ENCODE data around the gene TTC1. TPM values are rescaled to one million over a fixed set of nuclear protein-coding genes. Genes with fewer than 3 reads are reported as not detected.

Gene TTC1
- total RNA-seq, 2 donors from 2014 or later, result 24.0 to 24.3 TPM

DNA sequence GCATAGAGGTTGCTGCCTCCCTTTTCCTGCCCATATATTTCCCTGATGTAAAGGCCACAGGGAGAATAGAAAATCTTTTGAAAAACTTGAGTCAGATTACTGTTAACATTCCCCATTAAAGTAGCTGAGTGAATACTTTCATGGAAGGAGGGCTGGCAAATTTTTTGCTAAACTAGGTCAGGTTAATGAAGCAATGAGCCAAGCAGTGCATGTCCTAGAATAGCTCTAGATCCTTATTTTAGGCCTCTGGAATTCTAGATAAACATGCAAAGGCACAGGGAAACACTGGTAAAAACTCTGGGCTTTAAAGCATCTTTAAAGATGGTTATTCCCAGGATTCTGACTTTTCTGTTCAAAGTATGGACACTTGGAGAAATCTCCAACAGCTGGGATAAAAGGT lies 27.9 kb downstream of the TTC1 start:
- H3K4me3 Mint-ChIP-seq, result no peak overlapping the region
- no peak for ATAC-seq
- no peaks in the 10 kb centered on the region for H3K9me3 ChIP-seq (ENCODE audit: control insufficient read depth, low read length, poor library complexity, severe bottlenecking)
- no peak overlapping the region for H3K27ac Mint-ChIP-seq
- peaks cover 5% of the 10 kb centered on the region for H3K4me1 Mint-ChIP-seq
- DNase-seq, result no peak
- peaks cover 5% of the 10 kb centered on the region for H3K36me3 Mint-ChIP-seq (ENCODE audit: low read depth)
- H3K27me3 Mint-ChIP-seq, result no peaks in the 10 kb centered on the region

- H3K36me3 Mint-ChIP-seq (ENCODE audit: low read depth), result peaks cover 5% of the 10 kb centered on the region
- no peak for ATAC-seq
- no peak overlapping the region for H3K4me3 Mint-ChIP-seq
- H3K27me3 Mint-ChIP-seq, result no peaks in the 10 kb centered on the region
- H3K9me3 ChIP-seq (ENCODE audit: control insufficient read depth, low read length, poor library complexity, severe bottlenecking), result no peaks in the 10 kb centered on the region
- no peak overlapping the region for H3K27ac Mint-ChIP-seq
- peaks cover 3% of the 10 kb centered on the region for H3K4me1 Mint-ChIP-seq
- DNase-seq, result no peak
Measured at GRCh38 chr5:160039810-160040470, 31.0 kb downstream of the TTC1 start.

- no peak overlapping the region for H3K27ac Mint-ChIP-seq
- no peak for ATAC-seq
- H3K36me3 Mint-ChIP-seq (ENCODE audit: low read depth), result peaks cover 5% of the 10 kb centered on the region
- no peaks in the 10 kb centered on the region for H3K9me3 ChIP-seq (ENCODE audit: control insufficient read depth, low read length, poor library complexity, severe bottlenecking)
- no peak overlapping the region for H3K4me3 Mint-ChIP-seq
- no peak for DNase-seq
- peaks cover 4% of the 10 kb centered on the region for H3K4me1 Mint-ChIP-seq
- H3K27me3 Mint-ChIP-seq, result no peaks in the 10 kb centered on the region
Measured at GRCh38 chr5:160040471-160040835, 31.5 kb downstream of the TTC1 start.

GRCh38 chr5:160042671-160043070 lies 33.7 kb downstream of the TTC1 start:
- peaks cover 7% of the 10 kb centered on the region for H3K4me1 Mint-ChIP-seq
- no peaks in the 10 kb centered on the region for H3K27me3 Mint-ChIP-seq
- peaks cover 12% of the 10 kb centered on the region for H3K36me3 Mint-ChIP-seq (ENCODE audit: low read depth)
- no peaks in the 10 kb centered on the region for H3K9me3 ChIP-seq (ENCODE audit: control insufficient read depth, low read length, poor library complexity, severe bottlenecking)
- H3K27ac Mint-ChIP-seq, result peak overlapping the region; percentile 49
- no peak for ATAC-seq
- no peak for DNase-seq
- no peak overlapping the region for H3K4me3 Mint-ChIP-seq

DNA sequence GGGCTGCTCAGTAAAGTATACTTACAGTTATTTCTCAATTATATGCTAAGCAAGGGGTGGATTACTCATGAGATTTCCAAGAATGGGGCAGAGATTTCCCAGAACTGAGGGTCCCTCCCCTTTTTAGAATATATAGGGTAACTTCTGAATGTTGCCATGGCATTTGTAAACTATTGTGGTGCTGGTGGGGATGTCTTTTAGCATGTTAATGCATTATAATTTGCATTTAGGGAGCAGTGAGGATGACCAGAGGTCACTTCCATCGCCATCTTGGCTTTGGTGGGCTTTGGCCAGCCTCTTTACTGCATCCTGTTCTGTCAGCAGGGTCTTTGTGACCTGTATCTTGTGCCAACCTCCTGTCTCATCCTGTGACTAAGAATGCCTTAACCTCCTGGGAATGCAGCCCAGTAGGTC lies 35.5 kb downstream of the TTC1 start:
- peaks cover 9% of the 10 kb centered on the region for H3K4me1 Mint-ChIP-seq
- ATAC-seq (no peak), DNase-seq (no peak)
- no peaks in the 10 kb centered on the region for H3K27me3 Mint-ChIP-seq
- no peak overlapping the region for H3K27ac Mint-ChIP-seq
- H3K36me3 Mint-ChIP-seq (ENCODE audit: low read depth), result peaks cover 10% of the 10 kb centered on the region
- no peaks in the 10 kb centered on the region for H3K9me3 ChIP-seq (ENCODE audit: control insufficient read depth, low read length, poor library complexity, severe bottlenecking)
- H3K4me3 Mint-ChIP-seq, result no peak overlapping the region

DNA sequence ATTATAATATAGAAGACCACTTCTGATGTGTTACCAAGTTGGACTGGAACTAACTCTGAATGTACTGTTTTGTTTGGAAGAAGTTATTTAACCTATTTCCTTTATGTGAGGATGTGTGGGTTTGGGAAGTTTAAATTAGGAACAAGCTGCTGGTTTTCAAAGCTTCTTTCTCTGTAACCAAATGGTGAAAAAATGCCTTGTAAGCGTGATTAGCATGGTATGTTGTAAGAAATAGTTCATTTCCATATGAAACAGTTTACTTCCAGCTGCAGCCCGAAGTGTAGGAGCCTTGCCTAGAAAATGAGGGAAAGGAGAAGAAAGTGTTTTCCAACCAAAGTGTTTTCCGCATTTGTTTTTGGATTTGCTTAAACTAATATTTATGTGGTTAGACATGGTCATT lies 36.0 kb downstream of the TTC1 start:
- Mint-ChIP-seq H3K36me3 (ENCODE audit: low read depth) (peaks cover 10% of the 10 kb centered on the region), H3K27me3 (no peaks in the 10 kb centered on the region), H3K27ac (no peak overlapping the region)

GRCh38 chr5:160047423-160047822 lies 38.5 kb downstream of the TTC1 start:
- Mint-ChIP-seq H3K4me3 (no peak overlapping the region), H3K27ac (peak overlapping the region; percentile 57), H3K36me3 (ENCODE audit: low read depth) (peaks cover 10% of the 10 kb centered on the region), H3K4me1 (peaks cover 9% of the 10 kb centered on the region), H3K27me3 (no peaks in the 10 kb centered on the region)
- H3K9me3 ChIP-seq (ENCODE audit: control insufficient read depth, low read length, poor library complexity, severe bottlenecking), result no peaks in the 10 kb centered on the region
- DNase-seq (no peak), ATAC-seq (no peak)

More for the DNA sequence above, 36.0 kb downstream of the TTC1 start:
- Mint-ChIP-seq H3K4me3 (no peak overlapping the region), H3K4me1 (peaks cover 9% of the 10 kb centered on the region)
- no peaks in the 10 kb centered on the region for H3K9me3 ChIP-seq (ENCODE audit: control insufficient read depth, low read length, poor library complexity, severe bottlenecking)
- DNase-seq (no peak), ATAC-seq (no peak)

- Mint-ChIP-seq H3K4me1 (peaks cover 9% of the 10 kb centered on the region), H3K27ac (peak overlapping the region; percentile 57), H3K27me3 (no peaks in the 10 kb centered on the region), H3K36me3 (ENCODE audit: low read depth) (peaks cover 10% of the 10 kb centered on the region), H3K4me3 (peak overlapping the region; percentile 45)
- no peaks in the 10 kb centered on the region for H3K9me3 ChIP-seq (ENCODE audit: control insufficient read depth, low read length, poor library complexity, severe bottlenecking)
- no peak for ATAC-seq
- DNase-seq, result no peak
Measured at GRCh38 chr5:160048131-160048530, 39.2 kb downstream of the TTC1 start.

DNA sequence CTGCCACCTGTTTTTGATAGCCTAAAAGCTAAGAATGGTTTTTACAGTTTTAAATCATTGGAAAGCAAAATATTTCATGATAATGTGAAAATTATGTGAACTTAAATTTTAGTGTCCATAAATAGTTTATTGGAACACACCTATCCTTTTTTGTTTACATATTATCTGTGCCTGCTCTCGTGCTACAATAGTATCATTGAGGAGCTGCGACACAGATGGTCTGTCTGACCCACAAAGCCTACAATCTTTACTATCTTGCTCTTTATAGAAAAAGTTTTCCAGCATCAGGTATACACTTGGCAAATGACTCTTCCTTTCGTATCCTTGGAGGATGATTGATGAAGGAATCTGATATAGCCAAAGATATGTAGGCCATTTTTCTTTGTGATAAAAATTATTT lies 40.2 kb downstream of the TTC1 start:
- Mint-ChIP-seq H3K27ac (peak overlapping the region; percentile 81), H3K36me3 (ENCODE audit: low read depth) (peaks cover 10% of the 10 kb centered on the region), H3K4me3 (no peak overlapping the region), H3K4me1 (peaks cover 9% of the 10 kb centered on the region), H3K27me3 (no peaks in the 10 kb centered on the region)
- ATAC-seq (no peak), DNase-seq (no peak)
- H3K9me3 ChIP-seq (ENCODE audit: control insufficient read depth, low read length, poor library complexity, severe bottlenecking), result no peaks in the 10 kb centered on the region

DNA sequence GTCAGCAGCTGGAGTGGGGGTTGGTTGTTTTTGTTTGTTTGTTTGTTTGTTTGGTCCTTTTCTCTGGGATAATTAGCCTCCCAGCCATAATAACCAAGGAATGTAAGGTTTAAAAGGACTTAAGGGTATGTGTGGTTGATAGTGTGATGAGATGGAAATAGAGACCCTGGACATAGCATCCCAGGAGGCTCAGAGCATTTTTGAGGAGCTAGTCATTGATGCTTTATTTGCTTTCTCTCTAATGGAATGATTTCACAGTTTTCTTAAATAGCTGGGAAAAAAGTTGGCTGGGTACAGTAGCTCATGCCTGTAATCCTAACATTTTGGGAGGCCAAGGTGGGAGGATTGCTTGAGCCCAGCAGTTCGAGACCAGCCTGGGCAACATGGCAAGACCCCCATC lies 45.1 kb downstream of the TTC1 start:
- ATAC-seq, result no peak
- Mint-ChIP-seq H3K27me3 (no peaks in the 10 kb centered on the region), H3K36me3 (ENCODE audit: low read depth) (peaks cover 3% of the 10 kb centered on the region), H3K27ac (no peak overlapping the region), H3K4me1 (no peaks in the 10 kb centered on the region), H3K4me3 (no peak overlapping the region)
- DNase-seq, result no peak
- H3K9me3 ChIP-seq (ENCODE audit: control insufficient read depth, low read length, poor library complexity, severe bottlenecking), result no peaks in the 10 kb centered on the region

DNA sequence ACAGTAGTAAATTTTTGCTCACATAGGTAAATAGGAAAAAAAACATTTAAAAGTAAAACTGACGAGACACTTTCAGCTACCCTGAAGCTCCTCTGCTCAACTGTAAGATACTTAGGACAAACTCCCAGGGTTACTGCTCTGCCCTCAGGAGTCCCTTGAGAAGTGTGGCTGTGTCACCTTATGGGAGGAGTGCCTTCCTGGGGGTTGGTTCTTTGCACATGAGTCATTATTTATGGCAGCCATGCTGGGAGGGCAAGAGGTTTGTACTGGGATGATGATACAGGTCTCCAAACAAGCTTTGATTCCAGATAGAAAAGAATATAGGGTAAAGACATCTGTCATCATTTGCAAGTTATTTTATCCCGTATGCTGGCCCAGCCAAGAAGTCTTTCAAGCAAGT lies 45.9 kb downstream of the TTC1 start:
- DNase-seq (no peak), ATAC-seq (no peak)
- Mint-ChIP-seq H3K36me3 (ENCODE audit: low read depth) (peaks cover 3% of the 10 kb centered on the region), H3K27ac (no peak overlapping the region), H3K4me1 (no peaks in the 10 kb centered on the region), H3K27me3 (no peaks in the 10 kb centered on the region), H3K4me3 (no peak overlapping the region)
- H3K9me3 ChIP-seq (ENCODE audit: control insufficient read depth, low read length, poor library complexity, severe bottlenecking), result no peaks in the 10 kb centered on the region

DNA sequence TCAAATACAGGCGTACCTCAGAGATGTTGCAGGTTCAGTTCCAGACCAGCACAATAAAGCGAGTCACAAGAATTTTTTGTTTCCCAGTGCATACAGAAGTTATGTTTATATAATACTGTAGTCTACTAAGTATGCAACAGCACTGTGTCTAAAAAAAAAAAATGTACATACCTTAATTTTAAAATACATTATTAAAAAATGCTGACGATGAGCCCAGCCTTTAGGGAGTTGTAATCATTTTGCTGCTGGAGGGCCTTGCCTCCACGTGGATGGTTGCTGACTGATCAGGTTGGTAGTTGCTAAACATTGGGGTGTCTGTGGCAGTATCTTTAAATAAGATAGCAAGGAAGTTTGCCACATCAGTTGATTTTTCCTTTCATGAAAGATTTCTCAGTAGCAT lies 48.3 kb downstream of the TTC1 start:
- ATAC-seq, result no peak
- Mint-ChIP-seq H3K4me3 (no peak overlapping the region), H3K36me3 (ENCODE audit: low read depth) (peaks cover 8% of the 10 kb centered on the region), H3K27ac (no peak overlapping the region), H3K27me3 (no peaks in the 10 kb centered on the region), H3K4me1 (peaks cover 7% of the 10 kb centered on the region)
- DNase-seq, result no peak
- H3K9me3 ChIP-seq (ENCODE audit: control insufficient read depth, low read length, poor library complexity, severe bottlenecking), result no peaks in the 10 kb centered on the region

- Mint-ChIP-seq H3K4me1 (peaks cover 7% of the 10 kb centered on the region), H3K27ac (no peak overlapping the region), H3K27me3 (no peaks in the 10 kb centered on the region), H3K36me3 (ENCODE audit: low read depth) (peaks cover 8% of the 10 kb centered on the region), H3K4me3 (no peak overlapping the region)
- DNase-seq (no peak), ATAC-seq (no peak)
- H3K9me3 ChIP-seq (ENCODE audit: control insufficient read depth, low read length, poor library complexity, severe bottlenecking), result no peaks in the 10 kb centered on the region
Measured at GRCh38 chr5:160060001-160060400, 51.1 kb downstream of the TTC1 start.

GRCh38 chr5:160061770-160062169 lies 52.8 kb downstream of the TTC1 start:
- ATAC-seq, result no peak
- peaks cover 8% of the 10 kb centered on the region for H3K36me3 Mint-ChIP-seq (ENCODE audit: low read depth)
- H3K4me3 Mint-ChIP-seq, result peak overlapping the region; percentile 10
- H3K4me1 Mint-ChIP-seq, result peaks cover 7% of the 10 kb centered on the region
- H3K9me3 ChIP-seq (ENCODE audit: control insufficient read depth, low read length, poor library complexity, severe bottlenecking), result no peaks in the 10 kb centered on the region
- H3K27ac Mint-ChIP-seq, result no peak overlapping the region
- no peaks in the 10 kb centered on the region for H3K27me3 Mint-ChIP-seq
- no peak for DNase-seq
